ENCODE measurements around the gene ACTR2. TPM values are rescaled to one million over a fixed set of nuclear protein-coding genes. Genes with fewer than 3 reads are reported as not detected.

Gene ACTR2
- total RNA-seq, 1 donor from 2014 or later, result 70.0 TPM

DNA sequence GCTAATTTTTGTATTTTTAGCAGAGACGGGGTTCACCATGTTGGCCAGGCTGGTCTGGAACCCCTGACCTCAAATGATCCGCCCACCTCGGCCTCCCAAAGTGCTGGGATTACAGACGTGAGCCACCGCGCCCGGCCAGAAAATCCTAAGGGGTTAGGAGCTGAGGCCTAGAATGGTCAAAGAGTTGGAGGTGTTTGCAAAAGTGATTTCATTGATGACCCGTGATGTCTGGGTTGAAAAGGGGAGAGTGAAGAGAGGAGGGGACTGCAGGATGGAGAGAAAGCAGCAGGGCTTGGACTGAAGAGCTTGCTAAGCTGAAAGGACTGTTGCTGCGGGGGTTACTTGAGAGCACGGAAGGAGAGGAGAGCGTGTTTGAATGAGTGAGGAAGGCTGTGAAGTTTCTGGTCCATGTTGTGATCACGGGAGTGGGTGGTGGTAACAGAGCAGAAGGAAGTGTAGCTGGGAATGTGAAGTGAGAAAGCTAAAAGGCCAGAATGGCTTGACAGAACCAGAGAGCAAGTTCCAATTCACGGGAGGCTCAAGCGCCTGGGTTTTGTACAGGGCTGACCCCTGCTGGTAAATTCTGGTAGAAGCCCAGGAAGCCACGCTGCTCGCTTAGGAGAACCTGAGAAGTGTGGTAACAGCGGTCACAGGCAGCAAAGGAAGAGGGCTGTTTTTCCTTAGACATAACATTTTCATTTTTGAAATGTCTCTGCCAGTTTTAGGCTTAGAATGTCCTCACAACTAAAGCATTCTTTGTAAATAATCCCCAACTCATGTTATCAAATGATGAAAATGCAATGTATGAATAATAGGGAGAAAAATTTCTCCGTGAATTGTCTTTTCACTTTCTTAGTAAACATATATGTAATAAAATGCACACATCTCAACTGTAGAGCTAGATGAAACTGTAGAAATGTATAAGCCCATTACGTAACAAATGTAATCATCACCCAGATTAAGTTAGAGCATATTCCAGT lies 40.5 kb upstream of the ACTR2 start:
- Histone ChIP-seq H3K4me3 (no peak overlapping the region), H3K36me3 (no peaks in the 10 kb centered on the region), H3K27me3 (no peaks in the 10 kb centered on the region), H3K4me1 (peaks cover 6% of the 10 kb centered on the region), H3K27ac (no peak overlapping the region), H3K9me3 (no peaks in the 10 kb centered on the region)
- no peak for DNase-seq (ENCODE audit: extremely low spot score in 2 of 2)
- TF ChIP-seq POLR2A (IDR thresholded peaks at IDR 0.05) (no peak), POLR2AphosphoS5 (IDR thresholded peaks at IDR 0.05; ENCODE audit: insufficient read depth in 1 of 2, low read depth in 1 of 2) (no peak)
- TF ChIP-seq, protein P1, sequence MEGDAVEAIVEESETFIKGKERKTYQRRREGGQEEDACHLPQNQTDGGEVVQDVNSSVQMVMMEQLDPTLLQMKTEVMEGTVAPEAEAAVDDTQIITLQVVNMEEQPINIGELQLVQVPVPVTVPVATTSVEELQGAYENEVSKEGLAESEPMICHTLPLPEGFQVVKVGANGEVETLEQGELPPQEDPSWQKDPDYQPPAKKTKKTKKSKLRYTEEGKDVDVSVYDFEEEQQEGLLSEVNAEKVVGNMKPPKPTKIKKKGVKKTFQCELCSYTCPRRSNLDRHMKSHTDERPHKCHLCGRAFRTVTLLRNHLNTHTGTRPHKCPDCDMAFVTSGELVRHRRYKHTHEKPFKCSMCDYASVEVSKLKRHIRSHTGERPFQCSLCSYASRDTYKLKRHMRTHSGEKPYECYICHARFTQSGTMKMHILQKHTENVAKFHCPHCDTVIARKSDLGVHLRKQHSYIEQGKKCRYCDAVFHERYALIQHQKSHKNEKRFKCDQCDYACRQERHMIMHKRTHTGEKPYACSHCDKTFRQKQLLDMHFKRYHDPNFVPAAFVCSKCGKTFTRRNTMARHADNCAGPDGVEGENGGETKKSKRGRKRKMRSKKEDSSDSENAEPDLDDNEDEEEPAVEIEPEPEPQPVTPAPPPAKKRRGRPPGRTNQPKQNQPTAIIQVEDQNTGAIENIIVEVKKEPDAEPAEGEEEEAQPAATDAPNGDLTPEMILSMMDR (IDR thresholded peaks at IDR 0.05), result peak; percentile 64 to 74 (median 69)
- intact Hi-C loops (cut with DNase I), result no loop called here

DNA sequence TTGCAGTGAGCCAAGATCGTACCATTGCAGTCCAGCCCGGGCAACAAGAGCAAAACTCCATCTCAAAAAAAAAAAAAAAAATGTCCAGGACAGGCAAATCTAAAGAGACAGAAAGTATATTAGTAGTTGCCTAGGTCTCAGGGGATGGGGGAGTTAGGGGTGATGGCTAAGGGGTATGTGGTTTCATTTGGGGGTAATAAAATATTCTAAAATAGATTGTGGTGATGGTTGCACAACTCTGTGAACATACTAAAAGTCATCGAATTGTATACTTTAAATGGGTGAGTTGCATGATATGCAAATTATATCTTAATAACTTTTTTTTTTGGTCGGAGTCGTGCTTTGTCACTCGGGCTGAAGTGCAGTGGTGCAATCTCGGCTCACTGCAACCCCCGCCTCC lies 34.2 kb upstream of the ACTR2 start:
- Histone ChIP-seq H3K9me3 (no peaks in the 10 kb centered on the region), H3K4me1 (no peaks in the 10 kb centered on the region), H3K36me3 (no peaks in the 10 kb centered on the region), H3K27ac (no peak overlapping the region), H3K4me3 (no peak overlapping the region), H3K27me3 (no peaks in the 10 kb centered on the region)
- no peak for DNase-seq (ENCODE audit: extremely low spot score in 2 of 2)
- intact Hi-C loops (cut with DNase I), result no loop called here
- no peak for TF ChIP-seq POLR2AphosphoS5 (IDR thresholded peaks at IDR 0.05; ENCODE audit: insufficient read depth in 1 of 2, low read depth in 1 of 2)
- TF ChIP-seq, protein P1 (IDR thresholded peaks at IDR 0.05), result no peak
- no peak for TF ChIP-seq POLR2A (IDR thresholded peaks at IDR 0.05)

DNA sequence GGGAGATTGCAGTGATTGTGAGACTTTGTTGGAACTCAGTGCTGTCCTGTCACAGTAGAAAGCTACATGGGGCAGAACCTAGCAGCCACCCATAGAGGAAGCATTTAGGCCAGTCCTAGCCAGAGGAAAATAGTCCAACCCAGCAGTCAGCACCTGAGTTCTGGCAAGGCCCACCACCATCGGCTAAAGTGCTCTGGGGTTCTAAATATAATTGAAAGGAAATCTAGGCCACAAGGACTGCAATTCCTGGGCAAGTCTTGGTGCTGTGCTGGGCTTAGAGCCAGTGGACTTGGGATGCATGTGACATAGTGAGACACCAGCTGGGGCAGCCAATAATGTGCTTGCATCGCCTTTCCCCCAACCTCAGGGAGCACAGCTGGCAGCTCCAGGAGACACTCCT lies 28.9 kb upstream of the ACTR2 start:
- intact Hi-C loops (cut with DNase I), result no loop called here
- H3K27ac ChIP-seq, result no peak overlapping the region
- TF ChIP-seq POLR2AphosphoS5 (IDR thresholded peaks at IDR 0.05; ENCODE audit: insufficient read depth in 1 of 2, low read depth in 1 of 2) (no peak), POLR2A (IDR thresholded peaks at IDR 0.05) (no peak)
- TF ChIP-seq, protein P1 (IDR thresholded peaks at IDR 0.05), result no peak
- no peaks in the 10 kb centered on the region for H3K27me3 ChIP-seq
- DNase-seq (ENCODE audit: extremely low spot score in 2 of 2), result no peak
- no peak overlapping the region for H3K4me3 ChIP-seq
- no peaks in the 10 kb centered on the region for H3K36me3 ChIP-seq
- H3K9me3 ChIP-seq, result no peaks in the 10 kb centered on the region
- no peaks in the 10 kb centered on the region for H3K4me1 ChIP-seq

DNA sequence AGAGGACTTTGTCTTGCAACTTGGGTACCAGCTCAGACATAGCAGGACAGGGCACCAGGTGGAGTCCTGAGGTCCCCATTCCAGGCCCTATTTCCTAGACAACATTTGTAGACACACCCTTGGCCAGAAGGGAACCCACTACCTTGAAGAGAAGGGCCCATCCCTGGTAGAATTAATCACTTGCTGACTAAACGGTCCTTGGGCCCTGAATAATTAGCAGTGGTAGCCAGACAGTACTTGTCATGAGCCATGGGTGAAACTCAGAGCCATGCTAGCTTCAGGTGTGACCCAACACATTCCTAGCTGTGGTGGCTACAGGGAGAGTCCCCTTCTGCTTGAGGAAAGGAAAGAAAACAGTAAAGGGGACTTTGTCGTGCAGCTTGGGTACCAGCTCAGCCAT lies 28.5 kb upstream of the ACTR2 start:
- H3K27ac ChIP-seq, result no peak overlapping the region
- H3K4me3 ChIP-seq, result no peak overlapping the region
- H3K9me3 ChIP-seq, result no peaks in the 10 kb centered on the region
- H3K27me3 ChIP-seq, result no peaks in the 10 kb centered on the region
- H3K4me1 ChIP-seq, result no peaks in the 10 kb centered on the region
- H3K36me3 ChIP-seq, result no peaks in the 10 kb centered on the region
- TF ChIP-seq, protein P1 (IDR thresholded peaks at IDR 0.05), result no peak
- no peak for TF ChIP-seq POLR2A (IDR thresholded peaks at IDR 0.05)
- no peak for TF ChIP-seq POLR2AphosphoS5 (IDR thresholded peaks at IDR 0.05; ENCODE audit: insufficient read depth in 1 of 2, low read depth in 1 of 2)
- DNase-seq (ENCODE audit: extremely low spot score in 2 of 2), result no peak
- intact Hi-C loops (cut with DNase I), result no loop called here

DNA sequence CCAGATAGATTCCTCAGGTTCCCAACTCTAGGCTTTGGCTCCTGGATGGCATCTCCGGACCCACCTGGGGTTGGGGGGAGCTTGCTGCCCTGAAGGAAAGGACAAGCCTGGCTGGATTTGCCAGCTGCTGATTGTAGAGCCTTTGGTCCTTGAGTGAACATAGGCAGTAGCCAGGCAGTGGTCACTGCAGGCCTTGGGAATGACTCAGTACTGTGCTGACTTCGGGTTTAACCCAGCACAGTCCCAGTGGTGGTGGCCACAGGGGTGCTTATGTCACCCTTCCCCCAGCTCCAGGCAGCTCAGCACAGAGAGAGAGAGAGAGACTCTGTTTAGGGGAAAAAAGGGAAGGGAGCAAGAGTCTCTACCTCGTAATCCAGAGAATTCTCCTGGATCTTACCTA lies 27.7 kb upstream of the ACTR2 start:
- intact Hi-C loops (cut with DNase I), result no loop called here
- no peaks in the 10 kb centered on the region for H3K36me3 ChIP-seq
- no peaks in the 10 kb centered on the region for H3K4me1 ChIP-seq
- no peaks in the 10 kb centered on the region for H3K27me3 ChIP-seq
- H3K27ac ChIP-seq, result no peak overlapping the region
- no peak overlapping the region for H3K4me3 ChIP-seq
- no peaks in the 10 kb centered on the region for H3K9me3 ChIP-seq
- no peak for DNase-seq (ENCODE audit: extremely low spot score in 2 of 2)
- no peak for TF ChIP-seq POLR2AphosphoS5 (IDR thresholded peaks at IDR 0.05; ENCODE audit: insufficient read depth in 1 of 2, low read depth in 1 of 2)
